ENCODE results near the gene POLE.

Gene POLE

DNA sequence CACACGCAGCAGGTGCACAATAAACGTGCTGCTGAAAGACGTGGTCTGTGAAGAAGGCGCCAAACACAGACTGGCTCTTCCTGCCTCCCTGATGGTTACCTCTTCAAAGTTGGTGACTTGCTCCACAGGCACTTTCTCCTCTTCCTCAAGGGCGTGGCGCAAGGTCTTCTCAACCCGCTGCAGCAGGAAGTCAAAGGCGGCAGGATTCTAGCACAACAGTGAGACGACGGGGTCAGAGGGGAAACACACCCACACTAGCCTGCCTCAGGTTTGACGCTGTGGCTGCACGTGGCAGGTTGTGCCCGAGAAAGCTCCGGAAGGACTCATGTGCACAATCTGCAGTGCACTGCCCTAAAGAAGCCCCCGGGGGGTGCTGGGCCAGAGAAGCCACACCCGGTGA is 15.0 kb downstream of the POLE start:
- no peak for DNase-seq (ENCODE audit: low read depth)
- TF ChIP-seq, protein P1, sequence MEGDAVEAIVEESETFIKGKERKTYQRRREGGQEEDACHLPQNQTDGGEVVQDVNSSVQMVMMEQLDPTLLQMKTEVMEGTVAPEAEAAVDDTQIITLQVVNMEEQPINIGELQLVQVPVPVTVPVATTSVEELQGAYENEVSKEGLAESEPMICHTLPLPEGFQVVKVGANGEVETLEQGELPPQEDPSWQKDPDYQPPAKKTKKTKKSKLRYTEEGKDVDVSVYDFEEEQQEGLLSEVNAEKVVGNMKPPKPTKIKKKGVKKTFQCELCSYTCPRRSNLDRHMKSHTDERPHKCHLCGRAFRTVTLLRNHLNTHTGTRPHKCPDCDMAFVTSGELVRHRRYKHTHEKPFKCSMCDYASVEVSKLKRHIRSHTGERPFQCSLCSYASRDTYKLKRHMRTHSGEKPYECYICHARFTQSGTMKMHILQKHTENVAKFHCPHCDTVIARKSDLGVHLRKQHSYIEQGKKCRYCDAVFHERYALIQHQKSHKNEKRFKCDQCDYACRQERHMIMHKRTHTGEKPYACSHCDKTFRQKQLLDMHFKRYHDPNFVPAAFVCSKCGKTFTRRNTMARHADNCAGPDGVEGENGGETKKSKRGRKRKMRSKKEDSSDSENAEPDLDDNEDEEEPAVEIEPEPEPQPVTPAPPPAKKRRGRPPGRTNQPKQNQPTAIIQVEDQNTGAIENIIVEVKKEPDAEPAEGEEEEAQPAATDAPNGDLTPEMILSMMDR (IDR thresholded peaks at IDR 0.05; ENCODE audit: low read depth, low read length, missing control alignments) = no peak
- no peak overlapping the region for H3K4me3 ChIP-seq (ENCODE audit: low read depth, low read length)
- in situ Hi-C loops (cut with HindIII; ENCODE audit: low sequenced_read_pairs) = no loop called here

DNA sequence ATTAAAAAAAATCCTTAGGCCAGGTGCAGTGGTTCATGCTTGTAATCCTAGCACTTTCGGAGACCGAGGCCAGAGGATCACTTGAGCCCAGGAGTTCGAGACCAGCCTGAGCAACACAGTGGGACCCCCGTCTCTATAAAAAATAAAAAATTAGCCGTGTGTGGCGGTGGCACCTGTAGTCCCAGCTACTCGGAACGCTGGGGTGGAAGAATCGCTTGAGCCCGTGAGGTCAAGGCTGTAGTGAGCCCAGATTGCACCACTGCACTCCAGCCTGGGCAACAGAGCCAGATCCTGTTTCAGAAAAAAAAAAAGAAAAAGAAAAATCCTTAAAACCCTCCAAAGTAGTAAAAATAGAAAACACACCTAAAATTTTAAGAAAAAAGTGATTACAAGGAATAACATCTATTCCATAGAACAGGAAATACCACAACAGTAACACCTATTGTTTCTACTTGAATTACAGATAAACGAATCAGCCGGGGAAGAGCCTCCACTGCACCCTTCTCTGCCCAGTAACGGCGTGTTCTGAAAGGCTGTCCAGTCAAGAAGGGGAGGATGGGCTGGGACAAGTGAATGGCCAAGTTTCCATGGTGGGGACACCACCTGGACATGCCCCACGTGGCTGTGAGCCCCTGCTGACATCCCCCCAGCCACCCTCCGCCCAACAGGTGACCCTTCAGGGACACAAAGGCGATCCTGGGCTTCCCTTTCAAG is 17.8 kb downstream of the POLE start:
- TF ChIP-seq, protein P1 (IDR thresholded peaks at IDR 0.05; ENCODE audit: low read depth, low read length, missing control alignments) = no peak
- no peak overlapping the region for H3K4me3 ChIP-seq (ENCODE audit: low read depth, low read length)
- in situ Hi-C loops (cut with HindIII; ENCODE audit: low sequenced_read_pairs) = no loop called here
- no peak for DNase-seq (ENCODE audit: low read depth)

DNA sequence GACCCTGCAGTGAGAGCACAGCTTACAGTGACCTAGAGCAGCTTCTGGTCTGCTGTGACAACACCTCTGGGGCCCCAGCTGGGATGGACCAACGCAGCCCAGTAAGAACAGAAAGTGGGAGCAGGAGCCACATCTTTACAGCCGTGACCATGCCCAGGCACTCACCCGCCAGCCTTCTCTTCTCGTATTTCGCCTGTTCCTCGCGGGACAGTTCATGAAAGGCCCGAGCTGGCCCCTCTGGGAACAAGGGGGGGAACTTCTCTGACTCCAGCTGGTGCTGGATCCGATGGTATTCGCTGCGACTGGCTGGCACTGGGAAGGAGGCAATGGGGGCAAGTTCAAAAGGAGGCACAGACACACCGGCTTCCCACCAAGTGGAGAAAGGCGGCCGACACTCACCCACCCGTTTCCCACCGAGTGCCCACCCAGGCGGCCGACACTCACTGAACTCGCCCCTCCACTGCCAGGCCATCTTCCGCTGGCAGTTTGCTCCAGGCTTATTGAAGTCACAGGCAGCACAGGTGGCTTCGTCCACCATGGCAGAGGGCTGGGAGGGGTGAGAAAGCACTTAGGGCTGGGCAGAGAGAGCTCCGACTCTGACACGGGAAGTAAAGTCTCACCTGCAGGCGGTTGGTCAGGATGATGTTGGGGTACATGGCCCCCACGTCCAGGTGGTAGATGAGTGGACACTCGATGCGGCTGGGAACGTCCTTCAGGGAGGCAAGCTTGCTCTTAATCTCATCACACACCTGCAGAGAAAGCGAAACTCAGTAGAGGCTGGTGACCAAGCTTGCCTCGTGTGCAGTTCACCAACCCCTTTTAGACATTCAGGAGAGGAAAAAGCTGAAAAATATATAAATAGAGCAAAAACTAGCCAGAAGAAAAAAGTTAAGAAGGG is 18.7 kb downstream of the POLE start:
- in situ Hi-C loops (cut with HindIII; ENCODE audit: low sequenced_read_pairs) = no loop called here
- H3K4me3 ChIP-seq (ENCODE audit: low read depth, low read length) = no peak overlapping the region
- TF ChIP-seq, protein P1 (IDR thresholded peaks at IDR 0.05; ENCODE audit: low read depth, low read length, missing control alignments) = no peak

GRCh38 chr12:132665794-132666193 is 21.3 kb downstream of the POLE start:
- DNase-seq (ENCODE audit: low read depth) = no peak
- TF ChIP-seq, protein P1 (IDR thresholded peaks at IDR 0.05; ENCODE audit: low read depth, low read length, missing control alignments) = no peak
- in situ Hi-C loops (cut with HindIII; ENCODE audit: low sequenced_read_pairs) = no loop called here

More for the DNA sequence above, 18.7 kb downstream of the POLE start:
- no peak for DNase-seq (ENCODE audit: low read depth)

GRCh38 chr12:132665149-132665491 is 22.0 kb downstream of the POLE start:
- no peak for DNase-seq (ENCODE audit: low read depth)
- in situ Hi-C loops (cut with HindIII; ENCODE audit: low sequenced_read_pairs) = no loop called here
- TF ChIP-seq, protein P1 (IDR thresholded peaks at IDR 0.05; ENCODE audit: low read depth, low read length, missing control alignments) = no peak
- no peak overlapping the region for H3K4me3 ChIP-seq (ENCODE audit: low read depth, low read length)

More at GRCh38 chr12:132665794-132666193, 21.3 kb downstream of the POLE start:
- H3K4me3 ChIP-seq (ENCODE audit: low read depth, low read length) = no peak overlapping the region

DNA sequence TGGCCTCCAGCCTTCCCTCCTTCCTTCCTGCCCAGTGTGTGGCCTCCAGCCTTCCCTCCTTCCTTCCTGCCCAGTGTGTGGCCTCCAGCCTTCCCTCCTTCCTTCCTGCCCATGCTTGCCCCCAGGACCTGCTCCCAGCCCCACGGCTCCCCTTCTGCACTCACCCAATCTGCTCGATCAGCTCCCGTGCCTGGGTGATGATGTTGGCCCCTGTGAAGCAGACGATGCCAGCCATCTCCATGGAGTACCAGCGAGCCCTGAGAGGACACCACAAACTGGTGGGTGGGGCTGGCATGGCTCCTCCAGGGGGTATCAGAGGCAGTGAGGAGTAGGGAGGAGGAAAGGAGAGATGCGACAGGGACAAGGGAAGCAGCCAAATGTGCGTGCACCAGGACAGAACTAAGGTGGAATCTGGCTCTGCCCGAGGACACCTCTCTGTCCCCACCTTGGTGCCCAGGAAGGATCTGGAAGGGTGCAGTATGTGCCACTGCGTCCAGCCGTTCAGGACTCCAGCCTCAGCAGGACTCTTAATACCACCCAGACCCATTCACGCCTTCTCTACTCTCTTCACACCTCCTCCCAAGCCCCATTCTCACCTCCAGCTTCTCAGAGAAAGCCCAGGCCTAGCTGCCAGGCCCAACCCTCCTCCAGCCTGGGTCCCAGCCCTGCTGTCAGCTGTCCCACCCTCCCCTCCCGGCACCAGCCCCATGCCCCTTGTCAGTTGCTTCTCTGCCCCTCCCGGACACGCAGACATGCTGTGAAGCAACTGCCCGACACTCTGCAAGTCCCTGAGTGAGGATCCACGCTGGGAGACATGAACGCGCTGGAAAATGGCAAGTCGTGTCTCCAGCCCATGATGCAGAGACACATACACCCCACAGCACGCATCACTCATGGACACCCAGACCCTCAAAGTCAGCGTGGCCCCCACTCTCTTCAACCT is 22.7 kb downstream of the POLE start:
- DNase-seq (ENCODE audit: low read depth) = no peak
- TF ChIP-seq, protein P1 (IDR thresholded peaks at IDR 0.05; ENCODE audit: low read depth, low read length, missing control alignments) = no peak
- in situ Hi-C loops (cut with HindIII; ENCODE audit: low sequenced_read_pairs) = no loop called here
- H3K4me3 ChIP-seq (ENCODE audit: low read depth, low read length) = no peak overlapping the region
